T47D (cell line): ENCODE results near the gene NUDT4.
A peak's percentile ranks its signal among the peaks of the same experiment; 100 is the strongest.

Source experiments
- DNase-seq, 2 experiments: peaks; one replicate each; pipeline versions ENCODE4 v3.0.0 to v3.0.0-alpha.2; 2011 to 2012; ENCODE audit warnings: low read depth in 1 of 2, low spot score in 1 of 2
- JUND ChIP-seq: IDR thresholded peaks from 2 replicates; pipeline ENCODE4 v1.6.1; 2012; ENCODE audit warnings: low read depth
- in situ Hi-C: cut with HindIII; loops from 2 replicates; pipeline ENCODE4 v1.10.0; 2016; ENCODE audit warnings: low sequenced_read_pairs, low pct_unique_long_range_greater_than_20kb

The NUDT4 gene

GRCh38 chr12:93352321-93352720 lies 25.4 kb upstream of the NUDT4 start:
- in situ Hi-C loops, result no loop called here
- no peak for TF ChIP-seq JUND
- DNase-seq, result no peak

GRCh38 chr12:93356214-93356613 lies 21.5 kb upstream of the NUDT4 start:
- TF ChIP-seq JUND, result no peak
- DNase-seq, result no peak
- in situ Hi-C loops, result no loop called here

- no peak for DNase-seq
- TF ChIP-seq JUND, result no peak
- in situ Hi-C loops, result no loop called here
Observed at GRCh38 chr12:93358058-93358457, 19.7 kb upstream of the NUDT4 start.

GRCh38 chr12:93358821-93359220 lies 18.9 kb upstream of the NUDT4 start:
- in situ Hi-C loops, result no loop called here
- TF ChIP-seq JUND, result no peak
- peak in 1 of 2 experiments; percentile 55 for DNase-seq

- no peak for DNase-seq
- no peak for TF ChIP-seq JUND
- in situ Hi-C loops, result no loop called here
Observed at GRCh38 chr12:93360688-93361087, 17.0 kb upstream of the NUDT4 start.

GRCh38 chr12:93361151-93361919 lies 16.4 kb upstream of the NUDT4 start:
- in situ Hi-C loops, result no loop called here
- no peak for TF ChIP-seq JUND
- no peak for DNase-seq

- in situ Hi-C loops, result no loop called here
- DNase-seq, result no peak
- no peak for TF ChIP-seq JUND
Observed at GRCh38 chr12:93363841-93364297, 13.9 kb upstream of the NUDT4 start.

- in situ Hi-C loops, result no loop called here
- no peak for TF ChIP-seq JUND
- DNase-seq, result no peak
Observed at GRCh38 chr12:93365616-93366405, 11.9 kb upstream of the NUDT4 start.

GRCh38 chr12:93366422-93366821 lies 11.3 kb upstream of the NUDT4 start:
- in situ Hi-C loops, result no loop called here
- TF ChIP-seq JUND, result no peak
- no peak for DNase-seq

- no peak for DNase-seq
- in situ Hi-C loops, result no loop called here
- TF ChIP-seq JUND, result no peak
Observed at GRCh38 chr12:93368766-93369165, 9.0 kb upstream of the NUDT4 start.

- no peak for TF ChIP-seq JUND
Observed at GRCh38 chr12:93369505-93369904, 8.2 kb upstream of the NUDT4 start.

GRCh38 chr12:93370947-93371346 lies 6.8 kb upstream of the NUDT4 start:
- in situ Hi-C loops, result no loop called here
- no peak for DNase-seq

More at GRCh38 chr12:93369505-93369904, 8.2 kb upstream of the NUDT4 start:
- in situ Hi-C loops, result no loop called here
- DNase-seq, result no peak

GRCh38 chr12:93373961-93374656 lies 3.6 kb upstream of the NUDT4 start:
- DNase-seq, result peak in 1 of 2 experiments; percentile 76
- peak; percentile 63; the same call in 1 of the 2 replicates for TF ChIP-seq JUND
- in situ Hi-C loops, result no loop called here

More at GRCh38 chr12:93370947-93371346, 6.8 kb upstream of the NUDT4 start:
- no peak for TF ChIP-seq JUND
